H1 (cell line): ENCODE data around the gene C3orf22. TPM values are rescaled to one million over a fixed set of nuclear protein-coding genes. Genes with fewer than 3 reads are reported as not detected.

Source experiments
- CTCF ChIA-PET: fragments of 300-600 bp; sonication (Branson Sonifier 250); formaldehyde crosslinking; loops from one replicate; lab custom pipeline; 2021; ENCODE audit not compliant: partially characterized antibody; lab: Charles Lee
- POLR2A ChIA-PET: fragments of 300-600 bp; sonication (Branson Sonifier 250); formaldehyde crosslinking; loops from one replicate; lab custom pipeline; 2021; ENCODE audit warnings: inconsistent platforms; ENCODE audit not compliant: partially characterized antibody; lab: Charles Lee
- DNase-seq, 2 experiments: peaks; one replicate each; pipeline versions ENCODE4 v3.0.0 to v3.0.0-alpha.2; 2010 to 2022; ENCODE audit warnings: low spot score in 2 of 2, low read depth in 1 of 2, mixed read lengths in 1 of 2
- FAIRE-seq: peaks from 2 replicates; lab custom pipeline; 2011; peaks lifted over from hg19 to GRCh38; lab: Jason Lieb, UNC
- H2AFZ ChIP-seq: 2 replicates; pipeline ENCODE4 v1.8.1; 2012; ENCODE audit warnings: low read length, inconsistent platforms
- H2AK5ac ChIP-seq: 2 replicates; pipeline ENCODE4 v1.6.1; 2013; ENCODE audit warnings: low read depth, low read length
- H2BK120ac ChIP-seq: replicated peaks from 2 replicates; pipeline ENCODE3; 2013; ENCODE audit warnings: low read depth, low read length, inconsistent platforms
- H2BK12ac ChIP-seq: 2 replicates; pipeline ENCODE4 v1.6.1; 2013; ENCODE audit warnings: low read depth, low read length
- H2BK15ac ChIP-seq: 2 replicates; pipeline ENCODE4 v1.6.1; 2013; ENCODE audit warnings: low read length
- H2BK20ac ChIP-seq: 2 replicates; pipeline ENCODE4 v1.6.1; 2013; ENCODE audit warnings: low read length
- H2BK5ac ChIP-seq: 2 replicates; pipeline ENCODE4 v1.6.1; 2013; ENCODE audit warnings: low read depth, low read length
- H3K14ac ChIP-seq: 2 replicates; pipeline ENCODE4 v1.6.1; 2013; ENCODE audit warnings: inconsistent platforms; ENCODE audit not compliant: insufficient read length
- H3K18ac ChIP-seq: 2 replicates; pipeline ENCODE4 v1.6.1; 2013; ENCODE audit warnings: low read length; ENCODE audit errors: extremely low read depth
- H3K23ac ChIP-seq: 2 replicates; pipeline ENCODE4 v1.6.1; 2013; ENCODE audit warnings: inconsistent platforms; ENCODE audit not compliant: insufficient read length
- H3K23me2 ChIP-seq: 2 replicates; pipeline ENCODE4 v1.6.1; 2013; ENCODE audit warnings: low read depth, low read length
- H3K27ac ChIP-seq: 2 replicates; pipeline ENCODE4 v1.6.1; 2011; ENCODE audit warnings: low read depth, low read length, inconsistent platforms
- H3K27me3 ChIP-seq, 4 experiments: replicated peaks in 1 of 4; 1 replicate in 1 of 4; 2 replicates in 3 of 4; pipeline versions ENCODE4 v1.6.1 to v1.8.1; 2011 to 2013; ENCODE audit warnings: low read length in 3 of 4, mild to moderate bottlenecking in 3 of 4, inconsistent platforms in 2 of 4, mixed read lengths in 2 of 4, moderate library complexity in 1 of 4; ENCODE audit not compliant: control insufficient read depth in 3 of 4, insufficient read depth in 3 of 4; ENCODE audit errors: extremely low read depth in 1 of 4
- H3K36me3 ChIP-seq, 4 experiments: 2 replicates each; pipeline versions ENCODE4 v1.6.1 to v1.8.1; 2011 to 2013; ENCODE audit warnings: mild to moderate bottlenecking in 4 of 4, low read length in 3 of 4, moderate library complexity in 2 of 4, control low read depth in 1 of 4, inconsistent platforms in 1 of 4; ENCODE audit not compliant: insufficient read depth in 4 of 4, control insufficient read depth in 2 of 4
- H3K4ac ChIP-seq: replicated peaks from 2 replicates; pipeline ENCODE3; 2013; ENCODE audit warnings: low read length, low read depth, mixed read lengths, inconsistent platforms; ENCODE audit not compliant: insufficient read length
- H3K4me1 ChIP-seq, 4 experiments: replicated peaks in 1 of 4; 1 replicate in 1 of 4; 2 replicates in 3 of 4; pipeline versions ENCODE4 v1.6.1 to v1.8.1; 2011 to 2013; ENCODE audit warnings: low read length in 3 of 4, inconsistent platforms in 2 of 4, mixed read lengths in 1 of 4; ENCODE audit not compliant: insufficient read depth in 4 of 4, control insufficient read depth in 3 of 4
- H3K4me2 ChIP-seq, 2 experiments: 2 replicates each; pipeline versions ENCODE4 v1.6.1 to v1.8.1; 2011 to 2013; ENCODE audit warnings: low read depth in 2 of 2, low read length in 2 of 2, control low read depth in 1 of 2, inconsistent platforms in 1 of 2, mild to moderate bottlenecking in 1 of 2; ENCODE audit not compliant: insufficient read depth in 1 of 2
- H3K4me3 ChIP-seq, 4 experiments: fragments of 200-600, 300-600 bp in 1 of 4; sonication (generic), shearing (Covaris generic), sonication (Bioruptor Twin) in 1 of 4; 2 replicates each; pipeline versions ENCODE4 v1.5.1 to v1.8.1; 2011 to 2016; ENCODE audit warnings: low read length in 4 of 4, low read depth in 3 of 4, control low read depth in 2 of 4, inconsistent platforms in 2 of 4, mild to moderate bottlenecking in 2 of 4, mixed read lengths in 1 of 4, moderate library complexity in 1 of 4; ENCODE audit not compliant: insufficient read depth in 2 of 4; ENCODE audit errors: extremely low read depth in 1 of 4
- H3K56ac ChIP-seq: replicated peaks from 2 replicates; pipeline ENCODE3; 2013; ENCODE audit warnings: low read depth, mild to moderate bottlenecking, mixed read lengths, low read length, inconsistent platforms; ENCODE audit not compliant: insufficient read length
- H3K79me1 ChIP-seq: 2 replicates; pipeline ENCODE4 v1.6.1; 2013; ENCODE audit warnings: low read depth, low read length, control low read depth
- H3K79me2 ChIP-seq, 2 experiments: 2 replicates each; pipeline versions ENCODE4 v1.6.1 to v1.8.1; 2012 to 2013; ENCODE audit warnings: low read length in 2 of 2, mild to moderate bottlenecking in 2 of 2, inconsistent platforms in 1 of 2; ENCODE audit not compliant: insufficient read depth in 2 of 2, control insufficient read depth in 1 of 2
- H3K9ac ChIP-seq, 4 experiments: replicated peaks in 1 of 4; 1 replicate in 1 of 4; 2 replicates in 3 of 4; pipeline versions ENCODE4 v1.6.1 to v1.8.1; 2011 to 2013; ENCODE audit warnings: low read depth in 3 of 4, low read length in 3 of 4, control low read depth in 2 of 4, mild to moderate bottlenecking in 2 of 4, moderate library complexity in 2 of 4, inconsistent platforms in 1 of 4; ENCODE audit errors: extremely low read depth in 1 of 4
- H3K9me3 ChIP-seq, 2 experiments: 2 replicates each; pipeline versions ENCODE4 v1.6.1 to v1.8.1; 2012 to 2013; ENCODE audit warnings: mild to moderate bottlenecking in 2 of 2, moderate library complexity in 2 of 2, control low read depth in 1 of 2, inconsistent platforms in 1 of 2, low read depth in 1 of 2, low read length in 1 of 2, mixed read lengths in 1 of 2; ENCODE audit not compliant: insufficient read depth in 2 of 2
- H4K20me1 ChIP-seq, 2 experiments: replicated peaks in 1 of 2; 2 replicates each; pipeline versions ENCODE3 to v1.8.1; 2011 to 2013; ENCODE audit warnings: inconsistent platforms in 2 of 2, low read length in 2 of 2, mild to moderate bottlenecking in 1 of 2; ENCODE audit not compliant: insufficient read depth in 2 of 2, control insufficient read depth in 1 of 2
- H4K5ac ChIP-seq: 2 replicates; pipeline ENCODE4 v1.6.1; 2013; ENCODE audit warnings: low read length, low read depth, mixed read lengths, inconsistent platforms; ENCODE audit not compliant: insufficient read length
- H4K8ac ChIP-seq: 2 replicates; pipeline ENCODE4 v1.8.0; 2013; ENCODE audit warnings: mild to moderate bottlenecking, moderate library complexity, low read length, inconsistent platforms; ENCODE audit not compliant: insufficient read depth; ENCODE audit errors: extremely low read depth
- H4K91ac ChIP-seq: replicated peaks from 2 replicates; pipeline ENCODE3; 2013; ENCODE audit warnings: low read length, mixed read lengths, inconsistent platforms; ENCODE audit not compliant: insufficient read length
- BACH1 ChIP-seq: IDR thresholded peaks from 2 replicates; pipeline ENCODE4 v1.6.1; 2012; ENCODE audit warnings: low read length, improper control_type of control experiment
- CBX5 ChIP-seq: fragments of 300-800, 300-1000 bp; sonication (generic); IDR thresholded peaks from 2 replicates; pipeline ENCODE4 v1.7.1; 2016; ENCODE audit warnings: antibody characterized with exemption, low read length, low read depth
- EZH2 ChIP-seq: fragments of 200-600 bp; sonication (generic); IDR thresholded peaks from 2 replicates; pipeline ENCODE4 v1.7.1; 2012; ENCODE audit warnings: low read depth, mild to moderate bottlenecking, moderate library complexity, low read length, inconsistent platforms; ENCODE audit not compliant: severe bottlenecking
- FOSL1 ChIP-seq: IDR thresholded peaks from 2 replicates; pipeline ENCODE4 v1.6.1; 2011; ENCODE audit warnings: mild to moderate bottlenecking, low read depth, low read length, moderate library complexity; ENCODE audit not compliant: insufficient read depth
- KDM5A ChIP-seq: fragments of 200-600 bp; IDR thresholded peaks from 2 replicates; pipeline ENCODE4 v1.7.1; 2012; ENCODE audit warnings: mild to moderate bottlenecking, low read length, inconsistent platforms, mixed read lengths
- MAFK ChIP-seq: IDR thresholded peaks from 2 replicates; pipeline ENCODE4 v1.6.1; 2012; ENCODE audit warnings: low read depth, mild to moderate bottlenecking, improper control_type of control experiment, low read length
- NRF1 ChIP-seq: IDR thresholded peaks from 2 replicates; pipeline ENCODE4 v1.6.1; 2011; ENCODE audit warnings: mild to moderate bottlenecking, low read depth, low read length, improper control_type of control experiment
- RBBP5 ChIP-seq: IDR thresholded peaks from 2 replicates; pipeline ENCODE4 v1.7.1; 2012; ENCODE audit warnings: low read depth, mild to moderate bottlenecking, inconsistent platforms, low read length, moderate library complexity, borderline replicate concordance
- RXRA ChIP-seq: IDR thresholded peaks from 2 replicates; pipeline ENCODE4 v1.6.1; 2011; ENCODE audit warnings: low read depth, mild to moderate bottlenecking, low read length, moderate library complexity; ENCODE audit not compliant: insufficient read depth
- SAP30 ChIP-seq: fragments of 300-600 bp; sonication (generic); IDR thresholded peaks from 2 replicates; pipeline ENCODE4 v1.7.1; 2012; ENCODE audit warnings: low read length, moderate library complexity, mild to moderate bottlenecking, inconsistent platforms; ENCODE audit not compliant: insufficient read depth, insufficient replicate concordance
- SP4 ChIP-seq: IDR thresholded peaks from 2 replicates; pipeline ENCODE4 v1.6.1; 2012; ENCODE audit warnings: low read length, inconsistent platforms
- TAF1 ChIP-seq: IDR thresholded peaks from 2 replicates; pipeline ENCODE4 v1.6.1; 2011; ENCODE audit warnings: mild to moderate bottlenecking, low read depth, low read length
- TAF7 ChIP-seq: optimal IDR thresholded peaks from 2 replicates; pipeline ENCODE3; 2011; ENCODE audit warnings: low read depth, mild to moderate bottlenecking, inconsistent platforms, low read length, moderate library complexity, borderline replicate concordance
- WGBS, 2 experiments: shearing (Covaris generic) in 1 of 2; methylation state at CpG; one replicate each; pipeline versions ENCODE4 v1.1.6 to v1.1.7; 2013 to 2015; ENCODE audit warnings: low lambda C conversion rate in 2 of 2, mixed read lengths in 2 of 2, inconsistent platforms in 1 of 2, low coverage in 1 of 2, missing lambda C conversion rate in 1 of 2; ENCODE audit not compliant: insufficient replicate concordance in 2 of 2, insufficient coverage in 1 of 2, insufficient read length in 1 of 2; ENCODE audit errors: extremely low coverage in 1 of 2, missing lambda C conversion rate in 1 of 2; 5-methylcytosine and 5-hydroxymethylcytosine counted together
- polyA plus RNA-seq, 7 experiments: library from polyadenylated mRNA; depleted of rRNA in 3 of 7; stranded (reverse) in 5 of 7; unstranded in 2 of 7; fragments of >200 nt in 5 of 7; fragments of 200-250 nt in 2 of 7; gene quantifications; 1 replicate in 5 of 7; 2 replicates in 1 of 7; 4 replicates in 1 of 7; pipeline versions ENCODE4 v1.2.1 to v1.2.3, GENCODE V29; 2011 to 2013; ENCODE audit warnings: missing spikeins in 2 of 7, mixed read lengths in 2 of 7
- total RNA-seq: library from RNA; stranded (reverse); fragmentation: NEBNext Ultra II Directional; extraction: Animal tissue kit (Norgen Biotek cat#: 25700); gene quantifications from 2 replicates; pipeline ENCODE4 v1.2.1, GENCODE V29; 2021
- TF ChIP-seq, protein P1 (sequence below): IDR thresholded peaks from 2 replicates; pipeline ENCODE4 v1.6.1; 2012; ENCODE audit warnings: inconsistent platforms

C3orf22 gene
- total and polyA plus RNA-seq, 2 of the 8 experiments (the other 6 are each of a cell fraction or from before 2014, with no cell fraction given) = not detected

DNA sequence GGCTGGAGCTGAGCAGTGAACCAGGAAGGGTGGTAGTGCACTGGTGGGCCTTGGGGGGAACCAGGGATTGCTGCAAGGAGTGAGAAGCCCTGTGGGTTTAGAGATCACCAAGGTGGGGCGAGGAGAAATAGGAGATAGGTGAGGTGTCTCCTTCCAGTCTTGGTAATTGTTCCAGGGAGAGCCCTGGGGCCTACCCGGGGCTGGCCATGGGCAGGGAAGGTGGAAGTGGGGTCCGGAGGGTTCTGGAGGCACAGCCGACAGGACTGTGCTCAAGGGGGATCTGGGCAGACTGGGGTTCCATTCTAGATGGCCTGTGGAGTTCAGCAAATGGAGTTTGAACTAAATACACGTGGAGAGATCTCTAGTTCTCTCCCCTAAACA lies 30.3 kb downstream of the C3orf22 start:
- CTCF ChIA-PET = no interaction called here
- no peak overlapping the region for H4K8ac ChIP-seq
- H4K20me1 ChIP-seq = peaks cover 0 to 4% of the 10 kb centered on the region in 2 experiments
- H3K27me3 ChIP-seq = peaks cover 0 to 9% (median 6%) of the 10 kb centered on the region in 4 experiments; a peak in 4 of 7 replicates
- no peak overlapping the region for H3K4me2 ChIP-seq
- no peak overlapping the region for H3K9ac ChIP-seq
- H2BK120ac ChIP-seq = no peak overlapping the region
- H2BK15ac ChIP-seq = no peak overlapping the region
- no peaks in the 10 kb centered on the region for H3K36me3 ChIP-seq
- no peak overlapping the region for H2AFZ ChIP-seq
- no peak for DNase-seq
- H4K5ac ChIP-seq = no peak overlapping the region
- no peak overlapping the region for H3K14ac ChIP-seq
- H2AK5ac ChIP-seq = no peak overlapping the region
- H2BK12ac ChIP-seq = no peak overlapping the region
- no peak overlapping the region for H2BK20ac ChIP-seq
- H3K4ac ChIP-seq = no peak overlapping the region
- no peak overlapping the region for H3K27ac ChIP-seq
- no peaks in the 10 kb centered on the region for H3K79me2 ChIP-seq
- H3K23ac ChIP-seq = no peak overlapping the region
- no peak for FAIRE-seq
- no peak overlapping the region for H2BK5ac ChIP-seq
- no peak overlapping the region for H3K56ac ChIP-seq
- no peaks in the 10 kb centered on the region for H3K9me3 ChIP-seq
- no peaks in the 10 kb centered on the region for H3K79me1 ChIP-seq
- H4K91ac ChIP-seq = no peak overlapping the region
- no peak overlapping the region for H3K18ac ChIP-seq
- peaks cover 0 to 16% (median 10%) of the 10 kb centered on the region in 4 experiments; a peak in 6 of 7 replicates for H3K4me1 ChIP-seq
- H3K23me2 ChIP-seq = peaks cover 7% of the 10 kb centered on the region; the same call in 1 of the 2 replicates
- no peak overlapping the region for H3K4me3 ChIP-seq
- 87% methylated on average over 5 of the region's 5 CpGs; no CpG with 5 or more reads in 1 of the 2 experiments for WGBS, 2 experiments
- POLR2A ChIA-PET = no interaction called here
- no peak for TF ChIP-seq KDM5A
- TF ChIP-seq BACH1 = no peak
- TF ChIP-seq CBX5 = no peak
- no peak for TF ChIP-seq SP4
- TF ChIP-seq FOSL1 = no peak
- TF ChIP-seq, protein P1, sequence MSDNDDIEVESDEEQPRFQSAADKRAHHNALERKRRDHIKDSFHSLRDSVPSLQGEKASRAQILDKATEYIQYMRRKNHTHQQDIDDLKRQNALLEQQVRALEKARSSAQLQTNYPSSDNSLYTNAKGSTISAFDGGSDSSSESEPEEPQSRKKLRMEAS = no peak
- no peak for TF ChIP-seq MAFK
- TF ChIP-seq SAP30 = no peak
- no peak for TF ChIP-seq TAF7
- TF ChIP-seq NRF1 = no peak
- TF ChIP-seq EZH2 = no peak
- TF ChIP-seq RXRA = no peak
- no peak for TF ChIP-seq RBBP5
- TF ChIP-seq TAF1 = no peak
